ENCODE results near the gene PRRX2.
"Not testable (repeated sequence)": the region's sequence is repeated elsewhere in the genome, so short reads cannot be mapped to it uniquely, and the experiment has no call there.

PRRX2 gene

DNA sequence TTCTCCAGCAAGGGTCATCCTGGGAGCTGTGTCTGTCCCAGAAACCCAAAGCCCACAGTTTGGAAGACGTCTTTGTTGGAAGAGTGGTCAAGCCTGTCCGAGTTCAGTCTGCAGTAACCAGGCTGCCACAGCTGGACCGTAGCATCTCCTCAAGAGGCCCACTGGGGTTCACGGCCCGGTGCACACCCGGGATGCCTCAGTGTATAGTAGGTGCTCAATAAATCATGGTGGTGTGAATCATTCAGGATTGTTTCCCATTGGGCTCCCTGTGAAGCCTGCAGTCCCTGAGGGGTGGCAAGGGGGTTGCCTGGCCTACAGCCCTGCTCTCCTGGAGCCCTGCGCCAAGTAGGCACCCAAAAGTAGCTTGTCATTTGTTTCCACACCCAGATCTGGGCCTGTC, 10.3 kb upstream of the PRRX2 start:
- no peak for DNase-seq

DNA sequence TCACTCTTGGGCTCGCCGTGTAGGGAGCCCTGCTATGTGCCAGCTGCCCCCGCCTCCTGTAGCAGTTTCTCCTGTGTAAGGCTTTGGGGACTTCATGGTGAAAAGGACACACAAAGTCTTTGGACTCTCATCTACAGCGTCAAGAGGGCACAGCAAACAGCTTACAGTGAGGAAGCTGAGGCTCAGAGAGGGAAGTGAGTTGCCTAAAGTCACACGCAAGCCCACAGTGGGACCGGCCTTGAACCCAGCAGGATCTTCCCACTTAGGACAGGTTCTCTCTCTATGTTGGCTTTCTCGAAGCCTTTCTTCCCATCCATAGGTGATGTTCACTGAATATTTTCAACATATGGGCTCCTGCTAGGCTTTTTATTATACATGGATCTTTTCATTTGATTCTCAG, 9.8 kb upstream of the PRRX2 start:
- no peak for DNase-seq

GRCh38 chr9:129656795-129657390, 8.6 kb upstream of the PRRX2 start:
- no peak for DNase-seq

GRCh38 chr9:129661029-129661428, 4.4 kb upstream of the PRRX2 start:
- no peak for DNase-seq

DNA sequence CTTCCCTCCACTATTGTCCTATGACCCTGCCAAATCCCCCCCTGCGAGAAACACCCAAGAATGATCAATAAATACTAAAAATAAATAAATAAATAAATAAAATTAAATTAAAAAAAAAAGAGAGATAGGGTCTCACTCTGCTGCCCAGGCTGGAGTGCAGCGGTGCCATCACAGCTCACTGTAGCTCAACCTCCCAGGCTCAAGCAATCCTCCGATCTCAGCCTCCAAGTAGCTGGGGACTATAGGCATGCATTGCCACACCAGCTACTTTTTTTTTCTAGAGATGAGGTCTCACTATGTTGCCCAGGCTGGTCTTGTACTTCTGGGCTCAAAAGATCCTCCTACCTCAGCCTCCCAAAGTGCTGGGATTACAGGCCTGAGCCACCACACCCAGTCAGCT, 3.2 kb upstream of the PRRX2 start:
- DNase-seq = not testable (repeated sequence)

GRCh38 chr9:129664746-129665388, 580 bp upstream of the PRRX2 start:
- DNase-seq = no peak

DNA sequence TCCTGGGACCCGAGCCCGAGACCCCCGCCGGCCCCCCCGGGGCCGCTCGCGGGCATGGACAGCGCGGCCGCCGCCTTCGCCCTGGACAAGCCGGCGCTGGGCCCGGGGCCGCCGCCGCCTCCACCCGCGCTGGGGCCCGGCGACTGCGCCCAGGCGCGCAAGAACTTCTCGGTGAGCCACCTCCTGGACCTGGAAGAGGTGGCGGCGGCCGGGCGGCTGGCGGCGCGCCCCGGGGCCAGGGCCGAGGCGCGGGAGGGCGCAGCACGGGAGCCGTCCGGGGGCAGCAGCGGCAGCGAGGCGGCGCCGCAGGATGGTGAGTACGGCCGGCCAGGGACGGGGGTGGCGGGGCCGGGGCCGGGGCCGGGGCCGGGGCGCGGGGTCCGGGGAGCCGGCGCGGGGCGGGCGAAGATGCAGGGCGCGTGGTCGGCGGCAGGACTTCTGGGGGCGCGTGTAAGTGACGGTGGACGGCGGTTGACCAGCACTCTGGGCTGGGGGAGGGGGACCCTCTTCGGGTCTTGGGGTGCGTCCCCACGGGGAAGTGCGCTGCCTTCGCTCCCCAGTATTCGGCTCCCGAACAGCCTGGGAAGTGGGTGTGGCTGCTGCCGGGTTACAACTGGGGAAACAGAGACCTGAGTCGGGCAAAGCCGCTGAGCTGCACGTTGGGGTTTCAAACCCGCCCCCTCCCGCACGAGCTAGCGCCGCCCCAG, 520 bp downstream of the PRRX2 start:
- no peak for DNase-seq

DNA sequence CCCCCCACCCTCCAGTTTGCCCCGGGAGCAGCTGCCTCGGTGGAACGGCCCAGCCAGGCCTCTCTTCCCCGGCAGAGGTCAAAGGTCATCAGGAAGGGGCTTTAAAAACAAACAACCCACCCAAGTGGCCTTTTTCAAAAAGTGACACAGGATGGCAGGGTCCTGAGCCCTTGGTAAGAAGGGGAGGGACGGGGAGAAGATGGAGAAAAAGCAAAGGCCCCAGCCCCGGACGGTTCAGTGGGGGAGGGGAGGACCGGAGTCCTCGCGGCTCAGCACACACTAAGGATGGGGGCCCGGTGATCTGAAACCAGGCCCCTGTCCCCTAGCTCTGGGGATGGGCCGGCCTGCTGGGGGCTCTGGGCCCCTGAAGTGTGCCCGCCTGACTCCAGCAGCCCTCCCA, 1.1 kb downstream of the PRRX2 start:
- no peak for DNase-seq

GRCh38 chr9:129667378-129667777, 1.9 kb downstream of the PRRX2 start:
- no peak for DNase-seq

DNA sequence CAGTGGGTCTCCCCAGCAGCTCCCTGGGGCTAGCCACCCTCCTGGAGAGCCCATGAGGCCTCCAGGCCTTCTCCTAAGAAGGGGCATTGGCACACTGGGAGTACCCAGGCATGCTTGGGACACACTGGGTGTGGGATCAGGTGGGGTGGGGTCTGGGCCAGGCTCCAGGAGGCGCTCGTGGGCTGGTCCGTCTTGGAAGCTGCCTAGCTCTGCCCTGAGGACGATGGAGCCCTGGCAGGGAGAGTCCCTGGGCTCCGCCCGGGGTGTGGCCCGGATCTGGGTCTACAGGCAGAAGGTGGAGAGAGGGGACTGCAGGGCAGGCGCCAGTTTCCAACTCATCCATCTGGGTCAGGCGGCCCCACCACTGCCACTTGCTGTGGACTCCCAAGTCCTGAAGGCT, 2.4 kb downstream of the PRRX2 start:
- DNase-seq = no peak

GRCh38 chr9:129669141-129669718, 3.8 kb downstream of the PRRX2 start:
- DNase-seq = no peak

- no peak for DNase-seq
These were observed 4.5 kb downstream of the PRRX2 start for GRCh38 chr9:129669946-129670345.

- DNase-seq = no peak
These were observed 5.6 kb downstream of the PRRX2 start for GRCh38 chr9:129671065-129671464.

- no peak for DNase-seq
These were observed 6.1 kb downstream of the PRRX2 start for GRCh38 chr9:129671519-129671918.

DNA sequence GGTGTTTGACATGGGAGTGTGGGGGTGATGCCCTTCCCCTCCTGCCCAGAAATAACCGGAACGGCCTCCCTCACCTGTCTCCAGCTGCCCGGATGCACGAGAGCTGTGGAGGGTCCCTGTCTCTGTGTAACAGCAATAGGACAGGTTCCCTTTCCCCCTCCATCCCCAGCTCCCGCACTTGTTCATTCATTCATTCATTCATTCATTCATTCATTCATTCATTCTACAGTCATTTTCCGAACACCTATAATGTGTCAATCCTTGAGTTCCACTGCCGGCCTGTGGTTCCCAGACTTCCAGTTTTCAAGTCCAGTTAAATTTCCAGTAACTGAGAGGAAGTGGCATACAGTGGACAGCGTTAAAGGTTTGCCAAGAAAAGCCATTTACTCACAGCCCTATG, 7.3 kb downstream of the PRRX2 start:
- no peak for DNase-seq

DNA sequence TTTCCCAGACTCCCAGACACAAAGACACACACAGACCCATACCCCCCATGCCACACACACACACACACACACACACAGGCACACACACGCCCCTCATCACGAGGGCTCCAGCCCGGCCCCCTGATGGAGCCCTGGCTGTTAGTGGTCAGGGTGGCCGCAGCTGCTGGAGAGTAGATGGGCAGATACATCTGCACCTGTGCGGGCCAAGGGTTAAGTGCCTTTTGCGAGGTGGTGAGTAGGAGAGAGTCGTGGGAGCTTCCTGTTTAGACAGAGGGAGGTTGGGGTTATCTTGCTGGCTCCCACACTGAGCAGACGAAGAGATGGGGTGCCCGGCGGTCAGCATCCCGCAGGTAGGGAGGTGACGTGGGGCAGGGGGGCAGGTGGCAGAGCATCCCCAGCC, 8.2 kb downstream of the PRRX2 start:
- no peak for DNase-seq

DNA sequence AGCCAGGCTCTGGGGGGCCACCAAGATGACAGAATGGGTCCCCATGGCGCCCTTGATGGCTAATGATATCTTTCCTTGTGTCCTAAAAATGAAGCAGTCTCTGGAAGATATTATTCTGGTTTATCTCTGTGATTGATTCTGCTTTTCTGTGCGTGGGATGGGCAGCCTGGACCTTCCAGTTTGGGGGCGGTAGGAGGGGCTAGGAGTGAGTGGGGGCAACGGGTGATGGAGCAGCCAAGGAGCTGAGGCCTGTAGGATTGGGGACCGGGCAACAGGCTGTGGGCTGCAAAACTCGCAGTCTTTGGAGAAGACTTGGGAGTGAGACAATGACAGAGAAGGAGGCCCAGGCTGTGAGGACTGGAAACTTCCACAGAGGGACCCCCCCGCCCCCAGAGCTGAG, 8.8 kb downstream of the PRRX2 start:
- no peak for DNase-seq

DNA sequence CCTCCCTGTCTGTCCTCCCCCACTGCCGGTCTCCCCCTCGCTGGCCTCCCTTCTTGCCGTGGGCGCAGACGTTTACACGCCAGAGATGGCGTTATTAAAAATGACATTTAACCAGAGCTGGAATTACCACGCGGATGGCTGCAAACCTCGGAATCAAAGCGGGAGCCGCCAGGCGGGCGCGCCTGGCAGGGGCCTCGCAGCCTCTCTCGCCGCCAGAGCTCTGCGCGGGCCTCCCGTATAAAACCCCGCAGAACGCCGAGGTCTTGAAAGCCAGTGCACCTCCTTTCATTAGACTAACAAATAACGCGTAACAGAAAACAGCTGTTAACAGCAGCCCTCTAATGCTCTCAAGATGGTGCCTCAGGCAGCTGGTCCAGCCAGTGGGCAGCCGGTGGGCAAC, 10.2 kb downstream of the PRRX2 start:
- DNase-seq = no peak

- DNase-seq = no peak
These were observed 10.8 kb downstream of the PRRX2 start for GRCh38 chr9:129676287-129676686.

- DNase-seq = no peak
These were observed 11.5 kb downstream of the PRRX2 start for GRCh38 chr9:129676975-129677374.

DNA sequence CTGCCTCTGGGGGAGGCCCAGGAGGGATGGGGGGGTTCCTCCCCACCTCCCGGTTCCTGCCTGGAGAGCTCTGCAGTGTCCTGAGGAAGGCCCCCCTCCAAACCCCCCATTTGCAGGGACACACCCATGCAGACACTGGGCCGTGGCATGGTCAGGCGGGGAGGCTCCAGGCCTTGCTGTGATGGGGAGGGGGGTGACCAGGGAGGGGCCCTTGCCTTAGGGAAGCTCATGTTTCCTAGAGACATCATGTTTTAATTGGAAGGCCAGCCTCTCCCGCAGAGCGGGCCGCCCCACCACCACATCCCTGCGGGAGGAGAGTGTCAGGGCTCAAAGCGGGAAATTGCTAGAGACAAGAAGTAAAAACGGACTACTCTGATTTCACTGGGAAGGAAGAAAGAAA, 12.0 kb downstream of the PRRX2 start:
- no peak for DNase-seq

- DNase-seq = no peak
These were observed 13.4 kb downstream of the PRRX2 start for GRCh38 chr9:129678844-129679243.

- no peak for DNase-seq
These were observed 14.1 kb downstream of the PRRX2 start for GRCh38 chr9:129679537-129679936.

DNA sequence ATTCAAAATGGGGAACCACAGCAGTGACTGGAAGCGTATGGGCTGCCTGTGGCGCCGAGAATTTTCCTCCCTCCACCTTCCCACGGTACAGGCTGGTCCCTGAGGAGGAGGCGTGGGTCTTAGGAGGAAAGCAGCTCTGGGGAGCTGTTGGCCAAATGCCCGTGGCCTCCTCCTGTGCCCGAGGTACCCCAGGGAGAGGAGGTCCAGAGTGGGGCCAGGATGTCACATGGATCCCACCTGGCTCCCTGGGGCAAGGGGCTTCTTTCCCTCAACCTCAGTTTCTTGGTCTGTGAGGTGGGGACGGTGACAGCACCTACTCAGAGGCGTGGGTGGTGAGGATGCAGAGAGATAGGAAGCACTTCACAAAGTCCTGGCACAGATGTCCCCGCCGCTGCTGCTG, 16.5 kb downstream of the PRRX2 start:
- no peak for DNase-seq
